Measurements from ENCODE around the gene GAS1. TPM values are rescaled to one million over a fixed set of nuclear protein-coding genes. Genes with fewer than 3 reads are reported as not detected.

GAS1 gene
- total RNA-seq, 1 donor from 2014 or later: 3.3 TPM

GRCh38 chr9:86938780-86939179 lies 8.5 kb downstream of the GAS1 start:
- no peak for TF ChIP-seq CTCF (conservative IDR thresholded peaks at IDR 0.05; ENCODE audit: low read depth, low read length)
- no peak for DNase-seq (ENCODE audit: low read depth)

GRCh38 chr9:86926145-86926544 lies 21.2 kb downstream of the GAS1 start:
- no peak for TF ChIP-seq CTCF (conservative IDR thresholded peaks at IDR 0.05; ENCODE audit: low read depth, low read length)
- H3K4me3 ChIP-seq (ENCODE audit: low read depth, low read length): no peak overlapping the region
- no peak for DNase-seq (ENCODE audit: low read depth)

More at GRCh38 chr9:86938780-86939179, 8.5 kb downstream of the GAS1 start:
- H3K4me3 ChIP-seq (ENCODE audit: low read depth, low read length): no peak overlapping the region

GRCh38 chr9:86925686-86926085 lies 21.6 kb downstream of the GAS1 start:
- no peak for DNase-seq (ENCODE audit: low read depth)

GRCh38 chr9:86924206-86924605 lies 23.1 kb downstream of the GAS1 start:
- DNase-seq (ENCODE audit: low read depth): no peak
- TF ChIP-seq CTCF (conservative IDR thresholded peaks at IDR 0.05; ENCODE audit: low read depth, low read length): no peak

More at GRCh38 chr9:86925686-86926085, 21.6 kb downstream of the GAS1 start:
- TF ChIP-seq CTCF (conservative IDR thresholded peaks at IDR 0.05; ENCODE audit: low read depth, low read length): no peak
- no peak overlapping the region for H3K4me3 ChIP-seq (ENCODE audit: low read depth, low read length)

GRCh38 chr9:86921151-86921923 lies 26.0 kb downstream of the GAS1 start:
- no peak overlapping the region for H3K4me3 ChIP-seq (ENCODE audit: low read depth, low read length)
- no peak for TF ChIP-seq CTCF (conservative IDR thresholded peaks at IDR 0.05; ENCODE audit: low read depth, low read length)
- no peak for DNase-seq (ENCODE audit: low read depth)

More at GRCh38 chr9:86924206-86924605, 23.1 kb downstream of the GAS1 start:
- no peak overlapping the region for H3K4me3 ChIP-seq (ENCODE audit: low read depth, low read length)

- no peak for DNase-seq (ENCODE audit: low read depth)
- H3K4me3 ChIP-seq (ENCODE audit: low read depth, low read length): no peak overlapping the region
- no peak for TF ChIP-seq CTCF (conservative IDR thresholded peaks at IDR 0.05; ENCODE audit: low read depth, low read length)
Observed at GRCh38 chr9:86918556-86918955, 28.8 kb downstream of the GAS1 start.

- no peak for DNase-seq (ENCODE audit: low read depth)
- no peak for TF ChIP-seq CTCF (conservative IDR thresholded peaks at IDR 0.05; ENCODE audit: low read depth, low read length)
- no peak overlapping the region for H3K4me3 ChIP-seq (ENCODE audit: low read depth, low read length)
Observed at GRCh38 chr9:86912210-86912609, 35.1 kb downstream of the GAS1 start.

All from epithelial cell of proximal tubule (primary cell).